Progenitor cell of endocrine pancreas (in vitro differentiated cells): ENCODE measurements around the gene DNAJC5G. TPM values are rescaled to one million over a fixed set of nuclear protein-coding genes. Genes with fewer than 3 reads are reported as not detected.
"Not testable (repeated sequence)": the region's sequence is repeated elsewhere in the genome, so short reads cannot be mapped to it uniquely, and the experiment has no call there.

ENCODE experiments used
- DNase-seq: peaks from one replicate; pipeline ENCODE4 v3.0.0; 2021; ENCODE audit warnings: low spot score; ENCODE audit not compliant: unreplicated experiment
- H3K27ac Mint-ChIP-seq: 2 replicates; pipeline ENCODE4 v1.8.0; 2021; ENCODE audit warnings: mild to moderate bottlenecking, moderate library complexity, mixed read lengths
- H3K27me3 Mint-ChIP-seq: 2 replicates; pipeline ENCODE4 v1.8.0; 2021; ENCODE audit warnings: mixed read lengths
- H3K36me3 Mint-ChIP-seq: 2 replicates; pipeline ENCODE4 v1.8.0; 2022; ENCODE audit warnings: mixed read lengths; ENCODE audit not compliant: insufficient read depth
- H3K4me1 Mint-ChIP-seq: 2 replicates; pipeline ENCODE4 v1.8.0; 2021; ENCODE audit warnings: low read depth, mixed read lengths
- H3K4me3 Mint-ChIP-seq: 2 replicates; pipeline ENCODE4 v1.8.0; 2021; ENCODE audit warnings: low read depth, mild to moderate bottlenecking, moderate library complexity, mixed read lengths
- H3K9me3 Mint-ChIP-seq: 2 replicates; pipeline ENCODE4 v1.8.0; 2021; ENCODE audit warnings: low read depth, mixed read lengths
- CTCF ChIP-seq: fragments of 200-600 bp; sonication (generic); IDR thresholded peaks from one replicate; pipeline ENCODE4 v1.5.0; 2021; ENCODE audit warnings: antibody characterized with exemption, mild to moderate bottlenecking; ENCODE audit not compliant: unreplicated experiment
- total RNA-seq: library from RNA; stranded (reverse); gene quantifications from 2 replicates; pipeline ENCODE4 v1.2.1, GENCODE V29; 2021

Gene DNAJC5G
- total RNA-seq, 1 donor from 2014 or later = not detected

DNA sequence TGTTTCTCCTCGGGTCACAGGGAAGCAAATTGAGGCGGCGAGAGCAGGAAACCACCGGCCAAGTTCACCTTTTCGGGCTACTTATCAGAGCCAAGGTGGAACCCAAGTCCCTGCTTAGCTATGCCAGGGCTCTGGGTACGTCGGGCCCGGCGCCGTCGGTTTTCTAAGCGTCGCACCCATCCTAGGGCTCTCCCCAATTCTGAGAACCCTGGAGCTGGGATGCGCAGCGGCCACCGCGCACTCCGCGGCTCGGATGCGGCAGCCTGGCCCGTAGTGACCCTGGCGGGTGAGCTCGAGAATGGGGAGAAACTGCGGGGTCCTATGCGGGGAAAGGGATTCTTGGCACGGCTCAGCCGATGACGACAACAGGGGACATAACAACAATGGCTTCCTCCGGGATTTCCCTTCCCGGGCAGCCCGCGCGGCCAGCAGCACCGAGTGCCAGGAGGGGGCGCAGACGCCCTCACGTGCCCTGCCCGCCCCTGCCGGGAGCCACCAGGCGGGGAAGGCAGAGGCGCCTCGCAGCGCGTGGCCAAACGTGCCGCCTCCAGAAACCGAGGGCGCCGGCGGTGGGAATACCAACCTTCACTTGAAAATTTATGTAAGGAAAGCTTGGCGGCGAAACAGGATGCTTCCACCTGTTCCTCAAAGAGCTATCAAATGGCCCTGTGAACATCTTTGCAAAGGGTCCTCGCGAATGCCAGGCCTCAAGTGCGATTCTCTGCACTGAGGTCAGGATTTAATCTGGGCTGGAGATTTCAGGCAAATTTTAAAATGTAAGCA lies 10.3 kb upstream of the DNAJC5G start:
- Mint-ChIP-seq H3K27ac (peak overlapping the region; percentile 35), H3K36me3 (no peaks in the 10 kb centered on the region), H3K27me3 (peaks cover 41% of the 10 kb centered on the region), H3K4me3 (peak overlapping the region; percentile 64), H3K4me1 (peaks cover 11% of the 10 kb centered on the region), H3K9me3 (no peaks in the 10 kb centered on the region)
- peak; percentile 74 for TF ChIP-seq CTCF
- DNase-seq = peak; percentile 71

DNA sequence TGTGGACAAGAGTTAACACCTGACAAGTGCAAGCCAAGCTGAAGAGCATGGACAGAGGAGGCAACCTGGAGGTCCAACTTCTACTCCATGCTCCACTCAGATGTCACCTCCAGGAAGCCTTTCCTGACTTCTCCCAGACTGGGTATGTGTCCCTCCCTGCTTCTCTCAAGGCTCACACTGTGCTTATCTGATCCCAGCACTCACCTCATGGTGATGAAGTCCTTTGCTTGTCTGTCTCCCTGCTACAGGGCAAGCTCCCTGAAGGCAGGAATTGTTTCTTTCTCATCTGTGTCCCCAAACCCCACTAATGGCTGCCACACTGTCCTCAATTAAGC lies 9.7 kb upstream of the DNAJC5G start:
- H3K4me1 Mint-ChIP-seq = peaks cover 11% of the 10 kb centered on the region
- H3K27ac Mint-ChIP-seq = peak overlapping the region; percentile 35
- H3K9me3 Mint-ChIP-seq = no peaks in the 10 kb centered on the region
- H3K27me3 Mint-ChIP-seq = peaks cover 39% of the 10 kb centered on the region
- H3K36me3 Mint-ChIP-seq = no peaks in the 10 kb centered on the region
- DNase-seq = no peak
- TF ChIP-seq CTCF = no peak
- H3K4me3 Mint-ChIP-seq = no peak overlapping the region

DNA sequence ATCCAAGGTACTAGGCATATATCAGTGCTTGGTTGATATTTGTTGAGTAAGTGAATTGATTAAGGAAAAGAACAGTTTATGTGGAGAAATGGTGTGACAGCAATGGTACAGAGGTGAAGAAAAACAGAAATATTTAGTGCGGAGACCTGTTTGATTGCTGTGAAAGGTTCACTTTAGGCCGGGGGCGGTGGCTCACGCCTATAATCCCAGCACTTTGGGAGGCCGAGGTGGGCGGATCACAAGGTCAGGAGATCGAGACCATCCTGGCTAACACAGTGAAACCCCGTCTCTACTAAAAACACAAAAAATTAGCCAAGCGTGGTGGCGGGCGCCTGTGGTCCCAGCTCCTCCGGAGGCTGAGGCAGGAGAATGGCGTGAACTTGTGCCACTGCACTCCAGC lies 6.9 kb upstream of the DNAJC5G start:
- H3K4me1 Mint-ChIP-seq, H3K27ac Mint-ChIP-seq, H3K4me3 Mint-ChIP-seq, H3K36me3 Mint-ChIP-seq, H3K9me3 Mint-ChIP-seq, DNase-seq: not testable (repeated sequence)
- peaks cover 24% of the 10 kb centered on the region for H3K27me3 Mint-ChIP-seq

DNA sequence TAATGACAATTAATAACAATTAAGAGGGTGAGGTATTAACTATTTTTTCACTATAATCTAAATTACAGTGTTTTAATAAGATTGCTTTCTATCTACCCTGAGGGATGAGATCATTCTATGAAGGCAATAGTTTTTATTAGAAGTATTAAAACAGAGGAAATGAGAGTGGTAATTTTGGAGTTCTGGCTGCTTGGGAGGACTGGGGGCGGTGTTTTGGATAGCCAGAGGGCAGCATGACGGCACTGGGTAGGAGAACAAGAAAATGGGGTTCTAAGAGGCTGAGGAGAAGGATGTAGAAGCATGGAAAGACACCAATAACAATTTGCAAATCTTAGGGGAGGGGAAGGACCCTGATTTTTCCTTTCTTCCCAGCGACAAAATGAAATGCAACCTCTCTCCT lies 5.1 kb upstream of the DNAJC5G start:
- Mint-ChIP-seq H3K36me3 (no peaks in the 10 kb centered on the region), H3K27ac (no peak overlapping the region), H3K4me3 (no peak overlapping the region), H3K4me1 (no peaks in the 10 kb centered on the region), H3K27me3 (peaks cover 23% of the 10 kb centered on the region), H3K9me3 (no peaks in the 10 kb centered on the region)
- DNase-seq = no peak
- TF ChIP-seq CTCF = no peak

DNA sequence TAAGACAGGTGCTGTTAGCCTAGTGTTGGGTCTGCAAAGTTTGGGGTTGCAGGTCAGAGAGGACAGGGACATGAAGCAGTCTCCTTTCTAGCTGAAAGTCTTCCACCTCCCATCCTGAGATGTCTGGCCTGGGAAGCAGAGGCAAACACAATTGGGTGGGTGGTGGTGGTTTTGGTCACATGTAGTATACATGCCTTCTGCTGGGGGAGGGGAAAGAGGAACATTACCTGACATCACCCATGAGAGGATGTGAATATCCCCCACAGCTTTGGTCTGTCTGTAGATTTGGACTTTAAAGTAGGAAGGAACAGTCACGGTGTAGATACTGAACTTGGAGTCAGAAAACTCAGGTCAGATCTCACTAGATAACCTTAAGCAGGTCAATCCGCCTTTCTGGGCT lies 4.6 kb upstream of the DNAJC5G start:
- Mint-ChIP-seq H3K36me3 (no peaks in the 10 kb centered on the region), H3K27me3 (peaks cover 23% of the 10 kb centered on the region), H3K27ac (no peak overlapping the region), H3K4me1 (no peaks in the 10 kb centered on the region), H3K4me3 (no peak overlapping the region), H3K9me3 (no peaks in the 10 kb centered on the region)
- no peak for TF ChIP-seq CTCF
- DNase-seq = no peak
